Astrocyte of the cerebellum (primary cell): ENCODE results near the gene AGR3.
"Not testable (repeated sequence)": the region's sequence is repeated elsewhere in the genome, so short reads cannot be mapped to it uniquely, and the experiment has no call there.

Experiments used
- DNase-seq: peaks from one replicate; pipeline ENCODE4 v3.0.0-alpha.2; 2011; ENCODE audit warnings: low read depth
- H3K4me3 ChIP-seq: 2 replicates; pipeline ENCODE4 v1.5.1; 2011; ENCODE audit warnings: mild to moderate bottlenecking, low read depth, low read length, moderate library complexity
- in situ Hi-C: cut with HindIII; loops from 2 replicates; pipeline ENCODE4 v1.10.0; 2017; ENCODE audit warnings: low sequenced_read_pairs
- TF ChIP-seq, protein P1 (sequence below): IDR thresholded peaks from 2 replicates; pipeline ENCODE4 v1.5.1; 2012; ENCODE audit warnings: low read length, low read depth, moderate library complexity, mild to moderate bottlenecking; ENCODE audit errors: missing control alignments

Gene AGR3

DNA sequence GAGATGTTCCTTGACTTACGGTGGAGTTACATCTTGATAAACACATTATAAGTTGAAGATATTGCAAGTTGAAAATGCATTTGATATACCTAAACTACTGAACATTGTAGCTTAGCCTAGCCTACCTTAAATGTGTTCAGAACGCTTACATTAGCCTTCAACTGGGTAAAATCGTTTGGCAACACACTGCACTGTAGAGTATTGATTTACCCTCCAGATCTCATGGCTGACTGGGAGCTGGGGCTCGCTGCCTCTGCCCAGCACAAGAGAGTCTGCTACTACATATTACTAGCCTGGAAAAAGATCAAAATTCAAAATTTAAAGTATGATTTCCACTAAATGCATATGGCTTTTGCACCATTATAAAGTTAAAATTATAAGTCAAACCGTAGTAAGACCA, 7.5 kb upstream of the AGR3 start:
- in situ Hi-C loops = no loop called here
- no peak overlapping the region for H3K4me3 ChIP-seq
- DNase-seq = no peak
- TF ChIP-seq, protein P1, sequence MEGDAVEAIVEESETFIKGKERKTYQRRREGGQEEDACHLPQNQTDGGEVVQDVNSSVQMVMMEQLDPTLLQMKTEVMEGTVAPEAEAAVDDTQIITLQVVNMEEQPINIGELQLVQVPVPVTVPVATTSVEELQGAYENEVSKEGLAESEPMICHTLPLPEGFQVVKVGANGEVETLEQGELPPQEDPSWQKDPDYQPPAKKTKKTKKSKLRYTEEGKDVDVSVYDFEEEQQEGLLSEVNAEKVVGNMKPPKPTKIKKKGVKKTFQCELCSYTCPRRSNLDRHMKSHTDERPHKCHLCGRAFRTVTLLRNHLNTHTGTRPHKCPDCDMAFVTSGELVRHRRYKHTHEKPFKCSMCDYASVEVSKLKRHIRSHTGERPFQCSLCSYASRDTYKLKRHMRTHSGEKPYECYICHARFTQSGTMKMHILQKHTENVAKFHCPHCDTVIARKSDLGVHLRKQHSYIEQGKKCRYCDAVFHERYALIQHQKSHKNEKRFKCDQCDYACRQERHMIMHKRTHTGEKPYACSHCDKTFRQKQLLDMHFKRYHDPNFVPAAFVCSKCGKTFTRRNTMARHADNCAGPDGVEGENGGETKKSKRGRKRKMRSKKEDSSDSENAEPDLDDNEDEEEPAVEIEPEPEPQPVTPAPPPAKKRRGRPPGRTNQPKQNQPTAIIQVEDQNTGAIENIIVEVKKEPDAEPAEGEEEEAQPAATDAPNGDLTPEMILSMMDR = no peak

DNA sequence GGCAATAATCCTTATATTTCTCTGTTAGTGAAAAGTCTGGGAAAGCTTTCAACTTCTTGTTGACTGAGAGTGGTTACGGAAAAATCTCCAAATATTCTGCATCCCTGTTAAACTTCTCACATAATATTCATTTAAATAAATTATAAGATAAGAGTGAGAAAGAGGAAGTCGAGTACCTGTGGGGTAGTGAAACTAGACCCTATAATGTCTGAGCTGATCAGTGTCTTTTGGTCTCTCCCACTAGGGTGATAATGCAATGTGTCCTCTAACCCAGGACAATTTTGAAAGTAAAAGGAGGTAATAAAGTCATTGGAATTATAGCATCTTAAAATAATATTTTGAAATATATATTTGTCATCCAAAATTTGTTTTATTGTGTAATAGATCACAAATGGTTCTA, 2.1 kb upstream of the AGR3 start:
- no peak overlapping the region for H3K4me3 ChIP-seq
- no peak for DNase-seq
- TF ChIP-seq, protein P1 = no peak
- in situ Hi-C loops = no loop called here

DNA sequence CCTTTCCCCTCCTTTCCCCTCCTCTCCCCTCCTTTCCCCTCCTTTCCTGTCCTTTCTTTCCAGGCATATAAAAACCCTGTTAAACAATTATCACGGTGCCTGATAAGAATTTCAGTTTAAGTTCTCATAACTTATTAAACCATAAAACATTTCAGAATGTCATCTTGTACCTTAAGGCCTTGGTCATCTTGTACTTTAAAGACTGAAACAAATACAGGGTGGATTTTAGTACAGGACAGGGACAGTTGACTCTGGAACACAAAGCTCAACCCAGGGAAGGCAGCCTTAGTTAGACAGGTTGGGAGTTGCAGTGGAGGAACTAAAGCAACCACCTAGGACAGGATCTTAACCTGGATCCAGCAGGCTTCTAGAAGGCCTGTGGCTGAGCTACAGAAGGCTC, 1.2 kb downstream of the AGR3 start:
- H3K4me3 ChIP-seq = no peak overlapping the region
- TF ChIP-seq, protein P1 = no peak
- DNase-seq = no peak
- in situ Hi-C loops = no loop called here

DNA sequence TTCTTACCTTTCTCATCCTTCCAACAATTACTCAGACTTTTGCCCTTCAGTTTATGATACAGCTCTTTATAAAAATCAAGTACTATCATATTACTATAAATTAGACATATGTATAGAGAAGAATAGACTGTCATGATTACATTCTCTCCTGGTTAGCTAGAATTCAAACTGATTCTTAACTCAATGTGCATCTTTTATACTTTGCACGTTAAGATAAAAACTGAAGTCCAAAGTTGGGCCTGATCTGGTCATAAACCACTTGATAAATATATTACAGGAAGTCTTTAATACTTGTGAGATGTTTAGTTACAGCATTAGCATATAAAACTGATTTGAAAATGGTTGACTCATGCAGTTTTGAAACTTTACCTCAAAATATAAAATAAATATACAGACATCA, 2.6 kb downstream of the AGR3 start:
- in situ Hi-C loops = no loop called here
- no peak for DNase-seq
- no peak overlapping the region for H3K4me3 ChIP-seq
- TF ChIP-seq, protein P1 = no peak

DNA sequence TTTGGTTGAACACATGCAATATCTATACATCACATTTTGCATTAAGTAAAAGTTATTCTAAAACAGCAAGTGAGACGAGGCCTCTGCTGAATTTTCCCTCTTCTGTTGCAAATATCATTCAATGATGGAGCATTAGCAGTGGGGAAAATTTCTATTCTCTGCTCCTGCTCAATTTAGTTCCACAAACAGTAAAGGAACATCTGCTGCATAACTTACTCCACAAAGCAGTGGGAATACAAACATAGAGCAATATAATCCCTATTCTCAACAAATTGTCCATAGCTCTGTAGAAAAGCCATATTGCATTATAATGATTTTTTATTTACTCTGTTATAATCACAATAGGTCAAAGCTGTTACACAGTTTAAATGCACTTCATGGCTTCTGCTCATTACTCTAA, 5.9 kb downstream of the AGR3 start:
- in situ Hi-C loops = no loop called here
- no peak overlapping the region for H3K4me3 ChIP-seq
- TF ChIP-seq, protein P1 = no peak
- no peak for DNase-seq

DNA sequence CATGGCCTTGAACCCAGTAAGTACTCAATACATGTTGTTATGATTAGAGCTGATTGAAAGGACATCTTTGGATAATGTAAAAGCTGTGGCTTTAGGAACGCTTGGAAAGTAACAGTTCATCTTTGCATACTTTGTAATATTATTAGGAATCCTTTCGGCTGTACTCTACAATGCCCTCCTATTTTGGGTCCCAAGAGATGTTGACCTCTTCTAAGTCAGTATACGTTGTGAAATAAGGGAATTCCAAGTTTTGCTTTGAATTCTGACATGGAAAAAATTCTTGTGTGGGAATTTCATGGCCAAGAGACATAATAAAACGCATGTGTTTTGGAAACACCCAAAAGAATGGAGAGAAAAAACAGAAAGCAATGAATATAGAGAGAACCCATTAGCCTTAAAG, 7.7 kb downstream of the AGR3 start:
- TF ChIP-seq, protein P1 = no peak
- no peak for DNase-seq
- in situ Hi-C loops = no loop called here
- H3K4me3 ChIP-seq = no peak overlapping the region

DNA sequence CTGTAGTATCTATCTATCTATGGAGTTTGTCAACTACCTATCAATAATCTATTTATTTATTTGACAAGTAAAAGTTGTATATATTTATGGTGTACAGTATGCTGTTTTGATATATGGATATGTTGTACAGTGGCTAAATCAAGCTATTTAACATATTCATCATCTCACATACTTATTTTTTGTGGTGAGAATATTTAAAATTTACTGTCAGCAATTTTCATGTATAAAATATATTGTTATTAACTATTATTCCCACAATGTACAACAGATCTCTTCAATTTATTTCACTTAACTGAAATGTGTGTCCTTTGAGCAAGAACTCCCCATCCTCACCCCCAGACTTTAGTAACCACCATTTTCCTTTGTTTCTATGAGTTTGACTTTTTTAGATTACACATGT, 14.5 kb downstream of the AGR3 start:
- TF ChIP-seq, protein P1 = no peak
- DNase-seq = no peak
- no peak overlapping the region for H3K4me3 ChIP-seq
- in situ Hi-C loops = no loop called here

DNA sequence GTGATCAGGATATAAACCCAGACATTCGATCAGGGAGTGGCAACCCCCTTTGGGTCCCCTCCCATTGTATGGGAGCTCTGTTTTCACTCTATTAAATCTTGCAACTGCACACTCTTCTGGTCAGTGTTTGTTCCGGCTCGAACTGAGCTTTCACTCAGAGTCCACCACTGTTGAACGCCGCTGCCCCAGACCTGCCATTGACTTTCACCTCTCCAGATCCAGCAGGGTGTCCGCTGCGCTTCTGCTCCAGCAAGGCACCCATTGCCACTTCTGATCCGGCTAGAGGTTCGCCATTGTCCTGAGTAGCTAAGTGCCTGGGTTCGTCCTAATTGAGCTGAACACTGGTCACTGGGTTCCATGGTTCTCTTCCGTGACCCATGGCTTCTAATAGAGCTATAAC, 28.6 kb downstream of the AGR3 start:
- in situ Hi-C loops, H3K4me3 ChIP-seq, DNase-seq: not testable (repeated sequence)
